ENCODE data around the gene FUNDC1. TPM values are rescaled to one million over a fixed set of nuclear protein-coding genes. Genes with fewer than 3 reads are reported as not detected.

The FUNDC1 gene
- total RNA-seq, 1 donor from 2014 or later: 2.4 TPM

- intact Hi-C loops (cut with DNase I): no loop called here
- no peaks in the 10 kb centered on the region for H3K9me3 ChIP-seq
- no peak for TF ChIP-seq CTCF (IDR thresholded peaks at IDR 0.05)
- DNase-seq (ENCODE audit: low spot score in 2 of 2): no peak
- H3K27me3 ChIP-seq: no peaks in the 10 kb centered on the region
- H3K4me3 ChIP-seq: no peak overlapping the region
- H3K4me1 ChIP-seq: no peaks in the 10 kb centered on the region
- H3K36me3 ChIP-seq: no peaks in the 10 kb centered on the region
- H3K27ac ChIP-seq: no peak overlapping the region
Measured at GRCh38 chrX:44494357-44494756, 48.3 kb downstream of the FUNDC1 start.

- DNase-seq (ENCODE audit: low spot score in 2 of 2): no peak
- Histone ChIP-seq H3K27ac (no peak overlapping the region), H3K4me3 (no peak overlapping the region), H3K9me3 (no peaks in the 10 kb centered on the region), H3K36me3 (no peaks in the 10 kb centered on the region), H3K4me1 (no peaks in the 10 kb centered on the region), H3K27me3 (no peaks in the 10 kb centered on the region)
- intact Hi-C loops (cut with DNase I): no loop called here
- no peak for TF ChIP-seq CTCF (IDR thresholded peaks at IDR 0.05)
Measured at GRCh38 chrX:44489515-44489914, 53.1 kb downstream of the FUNDC1 start.

- intact Hi-C loops (cut with DNase I): no loop called here
- H3K4me1 ChIP-seq: no peaks in the 10 kb centered on the region
- no peak for DNase-seq (ENCODE audit: low spot score in 2 of 2)
- no peak overlapping the region for H3K27ac ChIP-seq
- no peaks in the 10 kb centered on the region for H3K9me3 ChIP-seq
- no peak overlapping the region for H3K4me3 ChIP-seq
- H3K36me3 ChIP-seq: no peaks in the 10 kb centered on the region
- TF ChIP-seq CTCF (IDR thresholded peaks at IDR 0.05): no peak
- no peaks in the 10 kb centered on the region for H3K27me3 ChIP-seq
Measured at GRCh38 chrX:44484607-44485146, 58.0 kb downstream of the FUNDC1 start.

GRCh38 chrX:44483965-44484606 lies 58.6 kb downstream of the FUNDC1 start:
- Histone ChIP-seq H3K27me3 (no peaks in the 10 kb centered on the region), H3K27ac (no peak overlapping the region), H3K9me3 (no peaks in the 10 kb centered on the region), H3K4me3 (no peak overlapping the region), H3K36me3 (no peaks in the 10 kb centered on the region), H3K4me1 (no peaks in the 10 kb centered on the region)
- DNase-seq (ENCODE audit: low spot score in 2 of 2): no peak
- intact Hi-C loops (cut with DNase I): no loop called here
- TF ChIP-seq CTCF (IDR thresholded peaks at IDR 0.05): no peak

GRCh38 chrX:44482575-44482974 lies 60.1 kb downstream of the FUNDC1 start:
- intact Hi-C loops (cut with DNase I): no loop called here
- no peak overlapping the region for H3K4me3 ChIP-seq
- no peaks in the 10 kb centered on the region for H3K9me3 ChIP-seq
- no peak for TF ChIP-seq CTCF (IDR thresholded peaks at IDR 0.05)
- H3K4me1 ChIP-seq: no peaks in the 10 kb centered on the region
- no peaks in the 10 kb centered on the region for H3K27me3 ChIP-seq
- no peaks in the 10 kb centered on the region for H3K36me3 ChIP-seq
- no peak for DNase-seq (ENCODE audit: low spot score in 2 of 2)
- no peak overlapping the region for H3K27ac ChIP-seq
